GM12801 (cell line): Measurements from ENCODE around the gene PRM1.

ENCODE experiments used
- TF ChIP-seq, protein P1 (sequence below): IDR thresholded peaks from one replicate; pipeline ENCODE4 v1.5.1; 2011; ENCODE audit warnings: control low read depth; ENCODE audit not compliant: insufficient read length; ENCODE audit errors: extremely low read depth

The PRM1 gene

DNA sequence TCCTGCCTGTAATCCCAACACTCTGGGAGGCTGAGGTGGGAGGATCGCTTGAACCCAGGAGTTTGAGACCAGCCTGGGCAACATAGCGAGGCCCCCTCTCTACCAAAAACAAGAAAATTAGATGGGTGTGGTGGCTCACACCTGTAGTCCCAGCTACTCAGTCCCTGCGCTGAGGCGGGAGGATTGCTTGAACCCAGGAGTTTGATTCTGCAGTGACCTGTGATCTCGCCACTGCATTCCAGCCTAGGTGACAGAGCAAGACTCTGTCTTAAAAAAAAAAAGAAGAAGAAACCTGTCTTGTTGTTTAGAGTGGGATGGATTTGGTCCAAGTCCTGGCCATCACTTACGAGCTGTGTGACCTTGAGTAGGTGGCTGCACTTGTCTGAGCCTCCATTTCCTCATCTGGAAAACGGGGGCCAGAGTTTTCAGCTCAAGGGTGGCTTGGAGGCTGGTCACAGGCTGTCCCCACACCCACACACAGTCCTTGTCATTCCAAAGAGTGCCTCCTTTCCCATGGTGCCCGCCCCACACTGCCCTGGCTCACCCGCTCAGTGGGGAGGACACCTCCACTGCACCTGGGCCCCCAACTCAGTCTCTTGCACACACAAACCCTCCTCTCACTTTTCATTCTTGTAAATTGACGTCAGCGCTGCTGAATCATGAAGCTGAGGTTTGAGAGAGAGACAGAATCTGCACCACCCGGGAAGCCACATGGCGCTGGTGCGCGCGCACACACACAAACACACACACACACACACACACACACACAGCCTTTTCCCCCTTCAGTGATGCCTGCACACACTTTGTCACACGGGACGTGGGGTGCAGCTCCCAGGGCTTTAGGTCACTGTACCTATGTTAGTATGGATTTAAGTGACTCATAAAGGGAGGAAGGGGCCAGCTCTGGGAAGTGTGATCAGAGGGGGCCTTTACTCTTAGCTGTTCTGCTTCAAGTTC lies 29.3 kb downstream of the PRM1 start:
- TF ChIP-seq, protein P1, sequence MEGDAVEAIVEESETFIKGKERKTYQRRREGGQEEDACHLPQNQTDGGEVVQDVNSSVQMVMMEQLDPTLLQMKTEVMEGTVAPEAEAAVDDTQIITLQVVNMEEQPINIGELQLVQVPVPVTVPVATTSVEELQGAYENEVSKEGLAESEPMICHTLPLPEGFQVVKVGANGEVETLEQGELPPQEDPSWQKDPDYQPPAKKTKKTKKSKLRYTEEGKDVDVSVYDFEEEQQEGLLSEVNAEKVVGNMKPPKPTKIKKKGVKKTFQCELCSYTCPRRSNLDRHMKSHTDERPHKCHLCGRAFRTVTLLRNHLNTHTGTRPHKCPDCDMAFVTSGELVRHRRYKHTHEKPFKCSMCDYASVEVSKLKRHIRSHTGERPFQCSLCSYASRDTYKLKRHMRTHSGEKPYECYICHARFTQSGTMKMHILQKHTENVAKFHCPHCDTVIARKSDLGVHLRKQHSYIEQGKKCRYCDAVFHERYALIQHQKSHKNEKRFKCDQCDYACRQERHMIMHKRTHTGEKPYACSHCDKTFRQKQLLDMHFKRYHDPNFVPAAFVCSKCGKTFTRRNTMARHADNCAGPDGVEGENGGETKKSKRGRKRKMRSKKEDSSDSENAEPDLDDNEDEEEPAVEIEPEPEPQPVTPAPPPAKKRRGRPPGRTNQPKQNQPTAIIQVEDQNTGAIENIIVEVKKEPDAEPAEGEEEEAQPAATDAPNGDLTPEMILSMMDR = no peak

DNA sequence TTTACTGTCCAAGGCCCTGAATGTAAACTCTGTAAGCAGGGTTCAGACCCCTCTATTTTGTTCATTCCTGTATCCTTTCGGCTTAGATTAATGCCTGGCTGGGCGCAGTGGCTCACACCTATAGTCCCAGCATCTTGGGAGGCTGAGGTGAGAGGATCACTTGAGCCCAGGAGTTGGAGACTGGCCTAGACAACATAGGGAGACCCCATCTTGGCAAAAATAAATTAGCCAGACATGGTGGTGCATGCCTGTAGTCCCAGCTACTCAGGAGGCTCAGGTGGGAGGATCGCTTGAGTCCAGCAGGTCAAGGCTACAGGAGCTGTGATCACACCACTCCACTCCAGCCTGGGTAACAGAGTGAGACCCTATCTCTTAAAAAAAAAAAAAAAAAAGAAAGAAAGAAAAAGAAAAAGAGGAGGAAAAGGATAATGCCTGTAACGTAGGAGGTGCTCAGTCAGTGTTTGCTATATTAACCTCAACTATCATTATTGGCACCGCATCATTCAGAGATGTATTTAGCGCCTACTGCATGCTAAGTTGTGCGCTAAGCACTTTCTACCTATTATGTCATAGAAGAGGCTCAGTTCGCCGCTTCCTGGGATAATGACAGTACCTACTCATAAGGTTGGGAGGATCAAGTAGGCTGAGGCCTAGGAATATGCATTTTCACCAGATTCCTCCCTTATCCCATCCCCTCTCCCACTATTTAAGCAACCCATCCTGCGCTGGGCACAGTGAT lies 30.2 kb downstream of the PRM1 start:
- TF ChIP-seq, protein P1 = no peak

DNA sequence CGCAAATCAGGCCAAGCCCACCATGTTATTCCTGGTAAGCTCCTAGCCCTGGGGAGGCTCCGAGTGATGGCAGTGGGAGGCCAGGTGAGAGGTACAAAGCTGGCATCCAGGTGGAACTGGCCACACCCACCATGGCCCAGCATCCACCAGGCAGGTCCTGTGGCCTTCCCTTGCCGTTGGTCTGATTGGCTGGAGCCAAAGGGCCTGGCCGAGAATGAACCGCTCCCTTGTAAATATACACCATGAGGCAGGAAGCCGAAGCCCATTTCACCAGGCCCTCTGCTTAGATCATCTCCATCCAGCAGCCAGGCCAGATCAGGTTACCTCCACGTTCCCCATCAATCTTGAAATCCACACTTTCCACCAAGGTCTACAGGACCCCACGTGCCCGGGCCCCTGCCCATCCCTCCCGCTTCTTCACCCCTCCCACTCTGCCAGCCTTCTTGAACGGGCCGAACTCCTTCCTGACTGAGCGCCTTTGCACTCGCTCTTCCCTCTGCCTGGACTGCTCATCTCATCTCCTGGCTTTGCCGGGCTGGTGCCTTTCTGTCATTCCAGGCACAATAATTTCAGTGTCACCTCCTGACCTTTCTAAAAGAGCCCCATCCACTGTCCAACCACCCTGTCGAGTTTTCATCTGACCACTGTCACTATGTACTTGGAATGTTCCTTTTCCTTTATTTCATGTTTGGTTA lies 30.9 kb downstream of the PRM1 start:
- TF ChIP-seq, protein P1 = no peak

DNA sequence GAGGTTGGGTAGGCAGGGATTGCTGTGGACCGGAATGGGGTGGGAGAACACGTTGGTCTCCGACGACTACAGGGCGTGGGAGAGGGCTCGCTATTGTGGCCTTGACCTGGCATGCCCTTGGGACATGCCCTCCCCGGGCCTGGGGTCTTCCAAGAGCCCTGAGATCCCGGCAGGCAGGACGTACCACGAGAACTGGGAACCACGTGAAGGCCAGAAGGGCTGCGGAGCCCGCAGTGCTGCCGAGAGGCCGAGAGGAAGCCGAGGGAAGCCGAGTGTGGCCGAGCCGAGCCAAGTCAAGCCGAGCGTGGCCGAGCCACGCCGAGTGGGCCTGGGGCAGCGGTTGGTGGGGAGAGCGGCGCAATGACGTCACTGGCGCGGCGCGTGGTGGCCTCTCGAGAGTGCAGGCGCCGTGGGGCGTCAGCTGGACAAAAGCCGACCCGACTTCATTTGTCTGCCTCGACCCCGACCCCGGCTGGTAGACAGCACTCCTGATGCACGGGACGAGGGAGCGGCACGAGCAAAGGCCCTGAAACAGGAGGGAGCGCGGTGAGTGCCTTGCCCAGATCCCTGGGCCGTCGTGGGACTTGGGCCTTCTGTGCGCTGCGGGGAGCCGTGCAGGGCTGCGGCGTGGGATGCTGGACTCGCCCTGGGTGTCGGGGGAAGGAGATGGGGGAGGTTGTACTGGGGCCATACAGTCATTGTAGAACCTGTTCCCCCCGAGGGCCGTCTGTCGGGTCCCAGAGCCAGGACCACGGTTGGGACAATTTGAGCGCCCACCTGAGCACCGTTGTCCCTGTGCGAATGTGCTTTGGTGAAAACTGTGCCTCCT lies 31.7 kb downstream of the PRM1 start:
- TF ChIP-seq, protein P1 = no peak

DNA sequence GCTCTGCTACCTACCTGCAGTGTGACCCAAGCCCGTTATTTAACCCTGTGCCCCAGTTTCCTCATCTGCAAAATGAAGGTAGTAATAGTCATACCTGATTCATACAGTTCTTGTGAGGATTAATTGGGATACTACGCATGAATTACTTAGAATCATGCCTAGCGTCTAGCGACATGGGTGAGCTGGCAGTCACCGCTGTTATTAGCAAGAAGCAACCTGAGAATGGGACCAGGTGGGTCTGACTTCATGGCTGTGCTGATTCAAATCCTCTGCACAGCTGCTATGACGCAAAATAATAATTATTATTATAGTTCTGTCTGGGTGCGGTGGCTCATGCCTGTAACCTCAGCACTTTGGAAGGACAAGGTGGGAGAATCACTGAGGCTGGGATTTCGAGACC lies 33.0 kb downstream of the PRM1 start:
- TF ChIP-seq, protein P1 = no peak

DNA sequence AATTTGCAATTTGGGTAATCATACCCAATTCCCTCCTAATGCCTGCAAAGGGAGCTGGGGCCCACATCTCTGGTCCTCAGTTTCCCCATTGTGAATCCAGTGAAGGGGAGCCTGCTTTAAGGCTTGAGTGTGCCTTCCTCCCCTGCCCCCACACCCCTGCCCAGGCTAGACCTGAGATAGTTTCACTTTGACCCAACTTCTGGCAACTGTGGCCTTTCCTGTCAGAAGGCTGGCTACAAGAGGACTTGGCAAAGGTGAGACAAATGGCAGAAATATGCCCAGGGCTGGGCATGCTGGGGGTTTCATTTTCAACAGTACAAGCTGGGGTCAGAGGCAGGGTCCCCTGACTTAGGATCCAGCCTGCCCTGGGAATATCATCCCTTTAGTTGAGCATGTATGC lies 35.1 kb downstream of the PRM1 start:
- TF ChIP-seq, protein P1 = no peak
